Upper lobe of left lung (tissue), 4 donors: ENCODE measurements around the gene PPFIA2.

Source experiments
- CTCF ChIP-seq, 6 experiments: fragments of 450-650 bp in 4 of 6; fragments of 200-600 bp in 2 of 6; sonication (generic) in 2 of 6; IDR thresholded peaks; one replicate each; pipeline ENCODE4 v1.5.1; 2016 to 2019; ENCODE audit warnings: antibody characterized with exemption in 6 of 6
- POLR2A ChIP-seq, 4 donors: fragments of 450-650 bp; IDR thresholded peaks; one replicate each; pipeline ENCODE4 v1.5.1; 2016 to 2017; ENCODE audit warnings: antibody characterized with exemption in 4 of 4, mild to moderate bottlenecking in 2 of 4

GRCh38 chr12:81360916-81361315, 398.2 kb downstream of the PPFIA2 start:
- TF ChIP-seq POLR2A (IDR thresholded peaks at IDR 0.05) (no peak), CTCF (IDR thresholded peaks at IDR 0.05) (no peak)
